ENCODE measurements around the gene AQP3. TPM values are rescaled to one million over a fixed set of nuclear protein-coding genes. Genes with fewer than 3 reads are reported as not detected.
A peak's percentile ranks its signal among the peaks of the same experiment; 100 is the strongest.
"Not testable (repeated sequence)": the region's sequence is repeated elsewhere in the genome, so short reads cannot be mapped to it uniquely, and the experiment has no call there.

The AQP3 gene
- total RNA-seq, 4 donors from 2014 or later = 1,484 to 2,988 (median 2,291) TPM

DNA sequence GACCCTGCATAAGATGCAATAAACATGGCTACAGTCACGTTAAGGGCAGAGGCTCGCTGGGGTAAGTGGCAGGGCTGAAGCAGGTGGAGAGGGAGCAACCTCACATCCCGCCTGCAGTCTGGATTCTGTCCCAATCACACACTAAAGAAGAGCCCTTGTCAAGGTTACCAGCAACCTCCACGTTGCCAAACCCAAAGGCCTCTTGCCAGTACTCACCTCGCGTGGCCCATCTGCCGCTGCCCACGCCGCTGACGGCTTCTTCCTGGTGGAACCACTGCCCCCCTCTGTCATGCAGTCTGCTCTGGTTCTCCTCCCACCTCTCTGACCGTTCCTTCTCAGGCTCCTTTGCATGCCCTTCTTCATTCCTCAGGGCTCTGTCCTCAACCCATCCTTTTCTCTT lies 53.8 kb downstream of the AQP3 start:
- intact Hi-C loops (cut with DNase I) = no loop called here
- Histone ChIP-seq H3K36me3 (no peaks in the 10 kb centered on the region), H3K4me3 (no peak overlapping the region), H3K4me1 (peaks cover 0 to 25% (median 14%) of the 10 kb centered on the region in 3 donors), H3K9me3 (no peaks in the 10 kb centered on the region), H3K27ac (no peak overlapping the region), H3K27me3 (no peaks in the 10 kb centered on the region)
- DNase-seq = no peak
- WGBS, 2 donors = 63 to 83% methylated on average over 8 to 11 of the region's 11 CpGs
- TF ChIP-seq, protein P1, sequence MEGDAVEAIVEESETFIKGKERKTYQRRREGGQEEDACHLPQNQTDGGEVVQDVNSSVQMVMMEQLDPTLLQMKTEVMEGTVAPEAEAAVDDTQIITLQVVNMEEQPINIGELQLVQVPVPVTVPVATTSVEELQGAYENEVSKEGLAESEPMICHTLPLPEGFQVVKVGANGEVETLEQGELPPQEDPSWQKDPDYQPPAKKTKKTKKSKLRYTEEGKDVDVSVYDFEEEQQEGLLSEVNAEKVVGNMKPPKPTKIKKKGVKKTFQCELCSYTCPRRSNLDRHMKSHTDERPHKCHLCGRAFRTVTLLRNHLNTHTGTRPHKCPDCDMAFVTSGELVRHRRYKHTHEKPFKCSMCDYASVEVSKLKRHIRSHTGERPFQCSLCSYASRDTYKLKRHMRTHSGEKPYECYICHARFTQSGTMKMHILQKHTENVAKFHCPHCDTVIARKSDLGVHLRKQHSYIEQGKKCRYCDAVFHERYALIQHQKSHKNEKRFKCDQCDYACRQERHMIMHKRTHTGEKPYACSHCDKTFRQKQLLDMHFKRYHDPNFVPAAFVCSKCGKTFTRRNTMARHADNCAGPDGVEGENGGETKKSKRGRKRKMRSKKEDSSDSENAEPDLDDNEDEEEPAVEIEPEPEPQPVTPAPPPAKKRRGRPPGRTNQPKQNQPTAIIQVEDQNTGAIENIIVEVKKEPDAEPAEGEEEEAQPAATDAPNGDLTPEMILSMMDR (IDR thresholded peaks at IDR 0.05) = no peak
- no peak for TF ChIP-seq POLR2A (IDR thresholded peaks at IDR 0.05)

DNA sequence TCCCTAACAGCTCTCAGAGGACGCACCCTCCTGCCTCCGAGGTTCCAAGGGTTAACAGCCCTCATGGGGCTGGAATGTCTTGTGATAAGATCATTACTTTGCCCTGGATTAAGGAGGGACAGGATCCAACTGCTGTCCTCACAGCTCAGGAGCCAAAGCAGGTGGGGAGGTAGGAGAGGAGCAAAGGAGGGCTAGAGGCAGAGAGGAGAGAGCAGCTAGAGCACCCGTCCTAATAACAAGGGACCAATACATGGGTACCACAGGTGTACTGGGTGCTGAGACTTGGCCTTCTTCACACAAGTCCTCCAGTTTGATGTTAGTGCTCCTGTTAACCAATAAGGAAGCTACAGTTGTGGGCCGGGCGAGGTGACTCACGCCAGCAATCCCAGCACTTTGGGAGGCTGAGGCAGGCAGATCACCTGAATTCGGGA lies 54.8 kb downstream of the AQP3 start:
- H3K36me3 ChIP-seq; H3K9me3 ChIP-seq; intact Hi-C loops (cut with DNase I); H3K27me3 ChIP-seq; H3K4me3 ChIP-seq; DNase-seq: not testable (repeated sequence)
- peaks cover 0 to 30% (median 14%) of the 10 kb centered on the region in 3 donors for H3K4me1 ChIP-seq
- H3K27ac ChIP-seq = peak overlapping the region in 1 of 4 donors; percentile 28
- 68 to 69% methylated on average over 5 to 6 of the region's 7 CpGs for whole genome bisulfite sequencing, 2 donors

Small RNA genes within 50 kb of the gene (small RNA-seq; reads per million reads assigned to genes)
- gene AL356218.2 = 0 reads per million in 4 donors
- gene MIR6851 = 0 reads per million in 4 donors

Other genes with a start within 250 kb of the AQP3 start
- gene SPINK4, start 207.4 kb downstream of the AQP3 start, total RNA-seq = not detected
- gene BAG1, start 182.9 kb downstream of the AQP3 start, total RNA-seq = 100 to 1,000 TPM in 1 of 4 donors, 10 to 100 TPM in 3; 73.2 to 101 (median 91.0) TPM
- gene CHMP5, start 182.5 kb downstream of the AQP3 start, total RNA-seq = 10 to 100 TPM; 37.7 to 62.5 (median 54.2) TPM
- gene NFX1, start 157.1 kb downstream of the AQP3 start, total RNA-seq = 10 to 100 TPM; 19.7 to 47.7 (median 27.2) TPM
- under 1 TPM in 2 of 4 donors, not detected in 2; 0.15 to 0.57 TPM for gene AQP7, start 45.0 kb downstream of the AQP3 start, total RNA-seq
- 10 to 100 TPM; 23.6 to 43.7 (median 38.3) TPM for gene NOL6, start 26.3 kb upstream of the AQP3 start, total RNA-seq
- 10 to 100 TPM in 3 of 4 donors, 1 to 10 TPM in 1; 3.8 to 19.8 (median 10.8) TPM for gene ANKRD18B, start 76.7 kb upstream of the AQP3 start, total RNA-seq